IPS DF 4.7 (cell line): ENCODE measurements around the gene PPP1R37.

Experiments used
- DNase-seq: peaks from one replicate; pipeline ENCODE4 v3.0.0-alpha.2; 2013; ENCODE audit warnings: low spot score; ENCODE audit errors: extremely low read depth

The PPP1R37 gene

GRCh38 chr19:45191375-45191774 lies 98.4 kb downstream of the PPP1R37 start:
- DNase-seq: no peak

- no peak for DNase-seq
Observed at GRCh38 chr19:45195764-45196163, 102.8 kb downstream of the PPP1R37 start.
